NCI-H2029 treated with DMSO at 0.1 percent for 48 hours (cell line): Measurements from ENCODE around the gene ANKS3.
"Not testable (repeated sequence)": the region's sequence is repeated elsewhere in the genome, so short reads cannot be mapped to it uniquely, and the experiment has no call there.

ENCODE experiments used
- DNase-seq: peaks from one replicate; lab custom pipeline; 2025; lab: John Stamatoyannopoulos, UW

The ANKS3 gene

GRCh38 chr16:4666537-4667202 is 67.4 kb downstream of the ANKS3 start:
- DNase-seq, result no peak

- DNase-seq, result no peak
Measured at GRCh38 chr16:4664538-4665418, 69.3 kb downstream of the ANKS3 start.

GRCh38 chr16:4663777-4664465 is 70.2 kb downstream of the ANKS3 start:
- no peak for DNase-seq

- DNase-seq, result no peak
Measured at GRCh38 chr16:4663465-4663776, 70.7 kb downstream of the ANKS3 start.

- peak; percentile 90 for DNase-seq
Measured at GRCh38 chr16:4661661-4662060, 72.4 kb downstream of the ANKS3 start.

GRCh38 chr16:4660454-4661007 is 73.5 kb downstream of the ANKS3 start:
- peak; percentile 31 for DNase-seq

- no peak for DNase-seq
Measured at GRCh38 chr16:4659363-4660353, 74.4 kb downstream of the ANKS3 start.

- no peak for DNase-seq
Measured at GRCh38 chr16:4656695-4657686, 77.1 kb downstream of the ANKS3 start.

GRCh38 chr16:4656221-4656620 is 77.8 kb downstream of the ANKS3 start:
- DNase-seq, result no peak

GRCh38 chr16:4655801-4656200 is 78.3 kb downstream of the ANKS3 start:
- DNase-seq, result no peak

- no peak for DNase-seq
Measured at GRCh38 chr16:4654964-4655590, 79.0 kb downstream of the ANKS3 start.

- no peak for DNase-seq
Measured at GRCh38 chr16:4654011-4654963, 79.8 kb downstream of the ANKS3 start.

GRCh38 chr16:4652561-4652960 is 81.5 kb downstream of the ANKS3 start:
- no peak for DNase-seq

- no peak for DNase-seq
Measured at GRCh38 chr16:4651827-4652226, 82.2 kb downstream of the ANKS3 start.

GRCh38 chr16:4650443-4651074 is 83.5 kb downstream of the ANKS3 start:
- not testable (repeated sequence) for DNase-seq

- DNase-seq, result no peak
Measured at GRCh38 chr16:4649744-4650442, 84.2 kb downstream of the ANKS3 start.

GRCh38 chr16:4648917-4649316 is 85.2 kb downstream of the ANKS3 start:
- no peak for DNase-seq

- DNase-seq, result no peak
Measured at GRCh38 chr16:4647644-4647980, 86.5 kb downstream of the ANKS3 start.
